ENCODE data around the gene TUBB2B. TPM values are rescaled to one million over a fixed set of nuclear protein-coding genes. Genes with fewer than 3 reads are reported as not detected.

TUBB2B gene
- total RNA-seq, 2 donors from 2014 or later = 253 to 304 TPM

DNA sequence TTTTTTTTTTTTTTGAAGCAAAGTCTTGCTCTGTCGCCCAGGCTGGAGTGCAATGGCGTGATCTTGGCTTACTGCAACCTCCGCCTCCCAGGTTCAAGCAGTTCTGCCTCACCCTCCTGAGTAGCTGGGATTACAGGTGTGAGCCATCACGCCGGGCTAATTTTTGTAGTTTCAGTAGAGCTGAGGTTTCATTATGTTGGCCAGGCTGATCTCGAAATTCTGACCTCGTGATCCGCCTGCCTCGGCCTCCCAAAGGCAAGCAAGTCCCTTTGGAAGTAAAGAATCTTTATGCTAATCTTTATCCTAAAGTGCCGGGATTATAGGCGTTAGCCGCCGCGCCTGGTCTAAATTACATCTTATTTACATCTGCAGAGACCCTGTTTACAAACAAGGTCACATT, 32.8 kb upstream of the TUBB2B start:
- no peaks in the 10 kb centered on the region for H3K4me1 ChIP-seq (ENCODE audit: control insufficient read depth, insufficient read depth, low read length)
- H3K4me3 ChIP-seq (ENCODE audit: low read length) = no peak overlapping the region
- Mint-ChIP-seq H3K27me3 (ENCODE audit: insufficient read depth) (peaks cover 31% of the 10 kb centered on the region), H3K9me3 (no peaks in the 10 kb centered on the region), H3K4me1 (peaks cover 13% of the 10 kb centered on the region), H3K36me3 (ENCODE audit: low read depth) (peaks cover 7% of the 10 kb centered on the region), H3K4me3 (peak overlapping the region; percentile 90), H3K27ac (no peak overlapping the region)
- peaks cover 14% of the 10 kb centered on the region for H3K27me3 ChIP-seq (ENCODE audit: control insufficient read depth, insufficient read depth, low read length, poor library complexity, severe bottlenecking)
- 81 to 84% methylated on average over 13 to 14 of the region's 14 CpGs for WGBS, 2 experiments (ENCODE audit: insufficient coverage in 1 of 2, insufficient read length in 1 of 2)
- TF ChIP-seq, protein P1, sequence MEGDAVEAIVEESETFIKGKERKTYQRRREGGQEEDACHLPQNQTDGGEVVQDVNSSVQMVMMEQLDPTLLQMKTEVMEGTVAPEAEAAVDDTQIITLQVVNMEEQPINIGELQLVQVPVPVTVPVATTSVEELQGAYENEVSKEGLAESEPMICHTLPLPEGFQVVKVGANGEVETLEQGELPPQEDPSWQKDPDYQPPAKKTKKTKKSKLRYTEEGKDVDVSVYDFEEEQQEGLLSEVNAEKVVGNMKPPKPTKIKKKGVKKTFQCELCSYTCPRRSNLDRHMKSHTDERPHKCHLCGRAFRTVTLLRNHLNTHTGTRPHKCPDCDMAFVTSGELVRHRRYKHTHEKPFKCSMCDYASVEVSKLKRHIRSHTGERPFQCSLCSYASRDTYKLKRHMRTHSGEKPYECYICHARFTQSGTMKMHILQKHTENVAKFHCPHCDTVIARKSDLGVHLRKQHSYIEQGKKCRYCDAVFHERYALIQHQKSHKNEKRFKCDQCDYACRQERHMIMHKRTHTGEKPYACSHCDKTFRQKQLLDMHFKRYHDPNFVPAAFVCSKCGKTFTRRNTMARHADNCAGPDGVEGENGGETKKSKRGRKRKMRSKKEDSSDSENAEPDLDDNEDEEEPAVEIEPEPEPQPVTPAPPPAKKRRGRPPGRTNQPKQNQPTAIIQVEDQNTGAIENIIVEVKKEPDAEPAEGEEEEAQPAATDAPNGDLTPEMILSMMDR (conservative IDR thresholded peaks at IDR 0.05) = no peak
- H3K36me3 ChIP-seq (ENCODE audit: control insufficient read depth, insufficient read depth, low read length) = no peaks in the 10 kb centered on the region
- no peak overlapping the region for H3K9ac ChIP-seq (ENCODE audit: extremely low read depth, low read length, poor library complexity, severe bottlenecking)
- no peak overlapping the region for H3K27ac ChIP-seq (ENCODE audit: low read depth, low read length)
- DNase-seq = no peak
- no peaks in the 10 kb centered on the region for H3K9me3 ChIP-seq (ENCODE audit: control insufficient read depth, low read length)

DNA sequence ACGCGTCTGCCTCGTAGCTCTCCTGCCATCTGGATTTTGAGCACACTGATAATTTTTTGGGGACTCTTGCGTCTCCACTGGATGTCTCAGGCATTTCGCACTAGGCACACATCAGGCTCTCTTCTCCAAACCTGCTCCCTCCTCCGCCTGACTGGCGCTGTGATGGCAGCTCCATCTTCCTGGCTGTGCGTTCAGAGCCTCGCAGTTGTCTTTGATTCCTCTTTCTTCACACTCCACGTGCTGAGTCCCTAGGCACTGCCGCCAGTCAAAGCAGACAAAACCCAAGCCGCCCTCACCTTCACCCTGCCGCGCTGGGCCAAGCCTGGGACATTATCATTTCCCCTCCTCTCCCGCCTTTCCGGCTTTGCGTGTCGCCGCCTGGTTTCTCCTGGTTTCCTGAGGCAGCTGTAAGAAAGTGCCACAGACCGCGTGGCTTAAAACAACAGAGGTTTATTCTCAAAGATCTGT, 32.1 kb upstream of the TUBB2B start:
- TF ChIP-seq, protein P1 (conservative IDR thresholded peaks at IDR 0.05) = peak; percentile 10
- Histone ChIP-seq H3K4me1 (ENCODE audit: control insufficient read depth, insufficient read depth, low read length) (no peaks in the 10 kb centered on the region), H3K9ac (ENCODE audit: extremely low read depth, low read length, poor library complexity, severe bottlenecking) (peak overlapping the region; percentile 25), H3K4me3 (ENCODE audit: low read length) (peak overlapping the region; percentile 86), H3K36me3 (ENCODE audit: control insufficient read depth, insufficient read depth, low read length) (no peaks in the 10 kb centered on the region), H3K27ac (ENCODE audit: low read depth, low read length) (peak overlapping the region; percentile 14), H3K27me3 (ENCODE audit: control insufficient read depth, insufficient read depth, low read length, poor library complexity, severe bottlenecking) (peaks cover 18% of the 10 kb centered on the region), H3K9me3 (ENCODE audit: control insufficient read depth, low read length) (no peaks in the 10 kb centered on the region)
- Mint-ChIP-seq H3K36me3 (ENCODE audit: low read depth) (peaks cover 2% of the 10 kb centered on the region), H3K4me3 (peak overlapping the region; percentile 90), H3K27me3 (ENCODE audit: insufficient read depth) (peaks cover 39% of the 10 kb centered on the region), H3K27ac (peak overlapping the region; percentile 85), H3K4me1 (peaks cover 13% of the 10 kb centered on the region), H3K9me3 (peaks cover under 1% of the 10 kb centered on the region)
- WGBS, 2 experiments (ENCODE audit: insufficient coverage in 1 of 2, insufficient read length in 1 of 2) = 2% methylated on average over 16 to 21 of the region's 21 CpGs
- DNase-seq = peak; percentile 82

DNA sequence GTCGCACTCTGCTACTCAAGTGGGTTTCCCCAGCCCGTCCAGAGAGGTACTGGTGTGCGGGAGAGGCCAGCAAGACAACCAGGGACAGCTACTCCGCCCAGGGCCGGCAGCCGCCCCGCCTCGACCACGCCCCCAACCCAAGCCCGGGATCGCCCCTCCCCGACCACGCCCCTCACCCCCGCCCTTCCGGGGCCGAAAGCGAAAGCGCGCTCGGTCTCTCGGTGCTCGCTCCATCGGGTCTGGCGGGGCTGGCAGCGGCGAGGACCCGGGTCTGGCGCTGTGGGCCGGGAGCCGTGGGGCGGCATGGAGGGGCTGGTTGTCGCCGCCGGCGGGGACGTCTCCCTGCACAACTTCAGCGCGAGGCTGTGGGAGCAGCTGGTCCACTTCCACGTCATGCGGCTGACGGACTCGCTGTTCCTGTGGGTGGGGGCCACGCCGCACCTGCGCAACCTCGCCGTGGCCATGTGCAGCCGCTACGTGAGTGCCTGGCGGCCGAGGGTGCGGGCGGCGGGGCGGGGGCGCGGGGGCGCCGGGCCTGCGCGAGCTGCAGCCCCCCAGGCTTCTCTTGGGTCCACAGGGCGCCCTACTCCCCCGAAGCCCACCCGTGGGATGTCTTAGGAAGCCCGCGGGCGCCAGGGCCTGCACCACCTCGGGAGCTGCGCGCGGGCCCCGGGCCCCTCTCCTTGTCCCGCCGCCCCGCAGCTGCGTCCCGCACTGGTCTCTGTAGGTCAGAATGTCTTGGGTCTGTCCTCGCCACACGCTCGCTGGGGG, 31.5 kb upstream of the TUBB2B start, which contains the start of gene PSMG4:
PSMG4 (plus strand) TSS at position 228 of the 771 bp plus-strand sequence; CDS start at position 304, 76 bp downstream.
- H3K36me3 Mint-ChIP-seq (ENCODE audit: low read depth) = peaks cover 4% of the 10 kb centered on the region
- peaks cover 13% of the 10 kb centered on the region for H3K4me1 Mint-ChIP-seq
- 0% methylated on average over 11 to 80 of the region's 80 CpGs for whole genome bisulfite sequencing, 2 experiments (ENCODE audit: insufficient coverage in 1 of 2, insufficient read length in 1 of 2)
- peak within 1 kb of the TSS; percentile 90 for H3K4me3 Mint-ChIP-seq
- H3K27me3 Mint-ChIP-seq (ENCODE audit: insufficient read depth) = peaks cover 45% of the 10 kb centered on the region
- peak within 1 kb of the TSS; percentile 86 for H3K4me3 ChIP-seq (ENCODE audit: low read length)
- peak within 1 kb of the TSS; percentile 85 for H3K27ac Mint-ChIP-seq
- no peaks in the 10 kb centered on the region for H3K9me3 ChIP-seq (ENCODE audit: control insufficient read depth, low read length)
- H3K27ac ChIP-seq (ENCODE audit: low read depth, low read length) = peak within 1 kb of the TSS; percentile 14
- no peaks in the 10 kb centered on the region for H3K36me3 ChIP-seq (ENCODE audit: control insufficient read depth, insufficient read depth, low read length)
- peaks cover 7% of the 10 kb centered on the region for H3K9me3 Mint-ChIP-seq
- H3K9ac ChIP-seq (ENCODE audit: extremely low read depth, low read length, poor library complexity, severe bottlenecking) = peak within 1 kb of the TSS; percentile 25
- TF ChIP-seq, protein P1 (conservative IDR thresholded peaks at IDR 0.05) = no peak
- peaks cover 18% of the 10 kb centered on the region for H3K27me3 ChIP-seq (ENCODE audit: control insufficient read depth, insufficient read depth, low read length, poor library complexity, severe bottlenecking)
- DNase-seq = peak; percentile 99
- no peaks in the 10 kb centered on the region for H3K4me1 ChIP-seq (ENCODE audit: control insufficient read depth, insufficient read depth, low read length)
